K562 (cell line): Measurements from ENCODE around the gene FMNL2. TPM values are rescaled to one million over a fixed set of nuclear protein-coding genes. Genes with fewer than 3 reads are reported as not detected.

Source experiments
- ATAC-seq: fragments of 200-7000 bp; cut with Tn5 transposase; 3 replicates; pipeline ENCODE4 v1.9.1; 2020; ENCODE audit warnings: moderate library complexity
- BruUV-seq: library from RNA; stranded (reverse); fragments of 400-500 nt; replicated peaks from 2 replicates; lab custom pipeline; 2021; lab: Mats Ljungman, UMichigan
- CTCF ChIA-PET: fragments of 300-600 bp; formaldehyde crosslinking; extraction: SDS; loops from one replicate; lab custom pipeline; 2021; ENCODE audit warnings: low intra/inter-chr PET ratio; lab: Yijun Ruan, JAX
- POLR2A ChIA-PET: fragments of 300-600, 350-650 bp; sonication (Branson Sonifier 250); formaldehyde crosslinking; extraction: SDS; loops from one replicate; lab custom pipeline; 2021; ENCODE audit warnings: antibody characterized with exemption, inconsistent platforms; lab: Yijun Ruan, JAX
- DNase-seq, 4 experiments: peaks; one replicate each; pipeline versions ENCODE4 v3.0.0 to v3.0.0-alpha.2; 2011 to 2018; ENCODE audit warnings: low spot score in 3 of 4, mixed read lengths in 3 of 4; ENCODE audit errors: extremely low read depth in 1 of 4
- FAIRE-seq: peaks from 2 replicates; lab custom pipeline; 2011; peaks lifted over from hg19 to GRCh38; lab: Jason Lieb, UNC
- H2AFZ ChIP-seq: 2 replicates; pipeline ENCODE4 v1.6.0; 2011; ENCODE audit warnings: low read depth, low read length, control low read depth, inconsistent platforms
- H3K27ac ChIP-seq: fragments of 200-600 bp; 3 replicates; pipeline ENCODE4 v1.8.0; 2011; ENCODE audit warnings: low read depth, mild to moderate bottlenecking, control low read depth, inconsistent platforms, low read length, moderate library complexity, mixed read lengths; ENCODE audit errors: extremely low read depth
- H3K27me3 ChIP-seq, 2 experiments: fragments of 300-600 bp in 1 of 2; 2 replicates in 1 of 2; 3 replicates in 1 of 2; pipeline versions ENCODE4 v1.6.0 to v1.8.0; 2011; ENCODE audit warnings: inconsistent platforms in 2 of 2, low read length in 2 of 2, mild to moderate bottlenecking in 1 of 2, mixed read lengths in 1 of 2, moderate library complexity in 1 of 2; ENCODE audit not compliant: control insufficient read depth in 2 of 2, insufficient read depth in 2 of 2
- H3K36me3 ChIP-seq: fragments of 300-600 bp; 3 replicates; pipeline ENCODE4 v1.8.0; 2011; ENCODE audit warnings: mild to moderate bottlenecking, low read length, inconsistent platforms; ENCODE audit not compliant: control insufficient read depth, insufficient read depth
- H3K4me1 ChIP-seq, 2 experiments: fragments of 200-600 bp in 1 of 2; replicated peaks in 1 of 2; 2 replicates in 1 of 2; 3 replicates in 1 of 2; pipeline versions ENCODE4 v1.5.1 to v1.8.0; 2011; ENCODE audit warnings: inconsistent platforms in 2 of 2, low read length in 2 of 2, mild to moderate bottlenecking in 1 of 2, mixed read lengths in 1 of 2, moderate library complexity in 1 of 2; ENCODE audit not compliant: control insufficient read depth in 2 of 2, insufficient read depth in 2 of 2
- H3K4me2 ChIP-seq: 2 replicates; pipeline ENCODE4 v1.6.1; 2011; ENCODE audit warnings: low read length, control low read depth, inconsistent platforms, mixed read lengths; ENCODE audit not compliant: insufficient read depth
- H3K4me3 ChIP-seq: fragments of 200-600 bp; sonication (generic), shearing (Covaris generic); 2 replicates; pipeline ENCODE4 v1.5.1; 2016; ENCODE audit warnings: control low read depth, inconsistent platforms
- H3K79me2 ChIP-seq: fragments of 200-600 bp; 3 replicates; pipeline ENCODE4 v1.8.0; 2011; ENCODE audit warnings: low read length, inconsistent platforms; ENCODE audit not compliant: control insufficient read depth, insufficient read depth
- H3K9ac ChIP-seq, 2 experiments: 2 replicates each; pipeline versions ENCODE4 v1.6.0 to v1.6.1; 2011; ENCODE audit warnings: low read depth in 2 of 2, low read length in 2 of 2, control low read depth in 1 of 2, inconsistent platforms in 1 of 2, mild to moderate bottlenecking in 1 of 2, mixed read lengths in 1 of 2; ENCODE audit not compliant: insufficient read depth in 1 of 2
- H3K9me1 ChIP-seq: one replicate; pipeline ENCODE4 v1.6.0; 2011; ENCODE audit warnings: inconsistent platforms, mild to moderate bottlenecking, low read length, moderate library complexity; ENCODE audit not compliant: control insufficient read depth, insufficient read depth
- H3K9me3 ChIP-seq: replicated peaks from 2 replicates; pipeline ENCODE4 v1.5.1; 2011; ENCODE audit warnings: low read depth, low read length, inconsistent platforms; ENCODE audit not compliant: control insufficient read depth, insufficient read depth
- H4K20me1 ChIP-seq: replicated peaks from 2 replicates; pipeline ENCODE4 v1.6.1; 2011; ENCODE audit warnings: low read length, inconsistent platforms, mixed read lengths; ENCODE audit not compliant: control insufficient read depth, insufficient read depth
- CHD2 ChIP-seq: IDR thresholded peaks from 2 replicates; pipeline ENCODE4 v1.6.1; 2011; ENCODE audit warnings: low read depth, low read length
- E2F5 ChIP-seq: sonication (generic); formaldehyde crosslinking; IDR thresholded peaks from 2 replicates; pipeline ENCODE4 v1.8.0; 2022; ENCODE audit warnings: mild to moderate bottlenecking, missing genetic modification reagents
- MTA3 ChIP-seq: fragments of 450-650 bp; formaldehyde crosslinking; IDR thresholded peaks from 2 replicates; pipeline ENCODE4 v1.6.1; 2017; ENCODE audit warnings: mild to moderate bottlenecking, borderline replicate concordance
- RBM34 ChIP-seq: fragments of 200-400 bp; formaldehyde crosslinking; IDR thresholded peaks from 2 replicates; pipeline ENCODE4 v1.6.1; 2018; ENCODE audit warnings: low read length, borderline replicate concordance; ENCODE audit not compliant: insufficient read depth
- RERE ChIP-seq: sonication (generic); formaldehyde crosslinking; IDR thresholded peaks from 2 replicates; pipeline ENCODE4 v1.8.0; 2023; ENCODE audit warnings: missing genetic modification reagents, mild to moderate bottlenecking, borderline replicate concordance
- RHOXF2B ChIP-seq: fragments of 250-450 bp; sonication (Bioruptor Pico); conservative IDR thresholded peaks from 2 replicates; pipeline ENCODE4 v1.5.1; 2021
- SFPQ ChIP-seq: fragments of 200-400 bp; formaldehyde crosslinking; IDR thresholded peaks from 2 replicates; pipeline ENCODE4 v1.6.1; 2017; ENCODE audit warnings: mild to moderate bottlenecking, low read depth, low read length, moderate library complexity
- SMARCE1 ChIP-seq: fragments of 450-650 bp; IDR thresholded peaks from 2 replicates; pipeline ENCODE4 v1.7.1; 2016; ENCODE audit warnings: mild to moderate bottlenecking
- TEAD1 ChIP-seq, 2 experiments: fragments of 450-650 bp in 1 of 2; sonication (generic) in 1 of 2; formaldehyde crosslinking; IDR thresholded peaks; 2 replicates each; pipeline versions ENCODE4 v1.4.0 to v1.8.0; 2020 to 2022; ENCODE audit warnings: mild to moderate bottlenecking in 2 of 2, missing genetic modification reagents in 1 of 2
- ZNF174 ChIP-seq: fragments of 250-450 bp; sonication (Bioruptor Pico); IDR thresholded peaks from 2 replicates; pipeline ENCODE4 v1.4.0; 2020; ENCODE audit warnings: mild to moderate bottlenecking
- ZNF445 ChIP-seq: fragments of 250-450 bp; sonication (Bioruptor Pico); IDR thresholded peaks from 2 replicates; pipeline ENCODE4 v1.4.0; 2020; ENCODE audit warnings: low read depth, mild to moderate bottlenecking, moderate library complexity
- WGBS: fragments of 100-300 bp; shearing (Covaris generic); methylation state at CpG from one replicate; pipeline ENCODE4 v1.1.6; 2016; ENCODE audit warnings: low coverage, mixed read lengths; ENCODE audit not compliant: insufficient coverage; ENCODE audit errors: missing lambda C conversion rate; 5-methylcytosine and 5-hydroxymethylcytosine counted together
- in situ Hi-C: fragments of 300-500 bp; cut with MboI; formaldehyde crosslinking; loops from 4 replicates; pipeline ENCODE4 v1.15.0; 2018; ENCODE audit warnings: inconsistent platforms, mixed read lengths
- intact Hi-C: fragments of 100-400 bp; cut with micrococcal nuclease; formaldehyde crosslinking; loops from 2 replicates; pipeline ENCODE4 v1.14.2; 2022
- polyA plus RNA-seq, 8 experiments: library from polyadenylated mRNA; depleted of rRNA in 4 of 8; stranded (reverse) in 5 of 8; unstranded in 3 of 8; fragments of >200 nt; fragmentation: Nextera tagmentation in 2 of 8; fragmentation: Illumina TruSeq in 1 of 8; extraction: Ambion mirVana in 2 of 8; extraction: Trizol in 1 of 8; gene quantifications; 2 replicates each; pipeline versions ENCODE4 v1.2.1 to v1.2.3, GENCODE V29; 2011 to 2014; ENCODE audit warnings: inconsistent platforms in 1 of 8, missing spikeins in 1 of 8
- total RNA-seq, 7 experiments: library from RNA; depleted of rRNA in 6 of 7; stranded (reverse); fragments of >200 nt in 6 of 7; fragmentation: Illumina TruSeq in 2 of 7; extraction: Trizol in 2 of 7; gene quantifications; 2 replicates each; pipeline versions ENCODE4 v1.2.1 to v1.2.3, GENCODE V29; 2011 to 2021; ENCODE audit warnings: low replicate concordance in 1 of 7

FMNL2 gene
- total and polyA plus RNA-seq, 9 of the 15 experiments (the other 6 are each of a cell fraction or from before 2014, with no cell fraction given): 0.15 to 0.49 (median 0.24) TPM; not detected in 1

- TF ChIP-seq E2F5: no peak
- TF ChIP-seq TEAD1 (CRISPR knock-in tag; IDR thresholded peaks at IDR 0.05): no peak
- TF ChIP-seq RBM34: no peak
Measured at GRCh38 chr2:152532241-152532640, 197.3 kb downstream of the FMNL2 start (continued).

GRCh38 chr2:152534460-152535135, 199.6 kb downstream of the FMNL2 start:
- intact Hi-C loops (no loop called here), in situ Hi-C loops (no loop called here)
- under 1% methylated on average over 7 of the region's 7 CpGs for WGBS
- H3K4me3 ChIP-seq: no peak overlapping the region
- H3K36me3 ChIP-seq: no peaks in the 10 kb centered on the region
- CTCF ChIA-PET: no interaction called here
- no peaks in the 10 kb centered on the region for H3K9me1 ChIP-seq
- DNase-seq (no peak), ATAC-seq (no peak), FAIRE-seq (no peak)
- peaks cover 0 to 6% of the 10 kb centered on the region in 2 experiments; a peak in 3 of 5 replicates for H3K27me3 ChIP-seq
- H3K9me3 ChIP-seq: no peaks in the 10 kb centered on the region
- no peak overlapping the region for H3K27ac ChIP-seq
- no peak overlapping the region for H2AFZ ChIP-seq
- no peak overlapping the region for H3K9ac ChIP-seq
- no peaks in the 10 kb centered on the region for H3K4me1 ChIP-seq
- no peaks in the 10 kb centered on the region for H4K20me1 ChIP-seq
- POLR2A ChIA-PET: no interaction called here
- BruUV-seq: no TSS peak
- H3K79me2 ChIP-seq: no peaks in the 10 kb centered on the region
- H3K4me2 ChIP-seq: no peak overlapping the region
- TF ChIP-seq SMARCE1: no peak
- TF ChIP-seq ZNF174 (CRISPR knock-in tag): no peak
- no peak for TF ChIP-seq RHOXF2B (CRISPR knock-in tag)
- TF ChIP-seq CHD2: no peak
- TF ChIP-seq MTA3: no peak
- TF ChIP-seq ZNF445 (CRISPR knock-in tag): no peak
- TF ChIP-seq RERE (CRISPR knock-in tag): no peak
- TF ChIP-seq SFPQ: no peak
